ENCODE measurements around the gene NOTO.
"Not testable (repeated sequence)": the region's sequence is repeated elsewhere in the genome, so short reads cannot be mapped to it uniquely, and the experiment has no call there.

The NOTO gene, protein sequence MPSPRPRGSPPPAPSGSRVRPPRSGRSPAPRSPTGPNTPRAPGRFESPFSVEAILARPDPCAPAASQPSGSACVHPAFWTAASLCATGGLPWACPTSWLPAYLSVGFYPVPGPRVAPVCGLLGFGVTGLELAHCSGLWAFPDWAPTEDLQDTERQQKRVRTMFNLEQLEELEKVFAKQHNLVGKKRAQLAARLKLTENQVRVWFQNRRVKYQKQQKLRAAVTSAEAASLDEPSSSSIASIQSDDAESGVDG

DNA sequence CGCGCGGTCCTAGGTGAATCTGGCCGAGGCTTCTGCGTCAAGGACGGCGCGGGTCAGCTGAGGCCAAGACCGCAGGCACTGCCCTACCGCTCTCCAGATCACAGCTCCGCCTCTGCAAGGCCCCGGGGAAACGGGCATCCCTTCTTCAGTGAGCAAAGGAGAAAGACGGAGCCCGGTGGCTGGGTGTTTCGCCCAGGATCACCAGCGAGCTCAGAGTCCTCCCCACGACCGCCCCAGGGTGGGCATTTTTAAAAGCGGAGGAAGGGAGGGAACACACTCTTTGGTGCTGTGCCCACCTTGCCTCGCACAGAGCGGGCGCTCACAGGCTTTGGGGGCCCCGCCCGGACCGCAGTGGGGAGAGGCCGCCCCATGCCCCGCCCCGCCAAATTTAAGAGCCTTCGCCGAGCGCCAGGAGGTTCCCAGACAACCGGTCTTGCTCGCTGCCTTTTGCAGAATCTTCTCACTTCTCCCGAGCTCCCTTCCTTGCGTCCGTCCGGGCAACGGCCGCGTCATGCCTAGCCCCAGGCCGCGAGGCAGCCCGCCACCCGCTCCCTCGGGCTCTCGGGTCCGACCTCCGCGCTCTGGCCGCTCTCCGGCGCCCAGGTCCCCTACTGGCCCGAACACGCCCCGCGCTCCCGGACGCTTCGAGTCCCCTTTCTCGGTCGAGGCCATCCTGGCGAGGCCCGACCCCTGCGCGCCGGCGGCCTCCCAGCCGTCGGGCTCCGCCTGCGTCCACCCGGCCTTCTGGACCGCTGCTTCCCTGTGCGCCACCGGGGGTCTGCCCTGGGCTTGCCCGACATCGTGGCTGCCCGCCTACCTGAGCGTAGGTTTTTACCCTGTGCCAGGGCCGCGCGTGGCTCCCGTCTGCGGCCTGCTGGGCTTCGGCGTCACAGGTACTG, at the start of gene NOTO:
TSS of gene NOTO (plus strand) at position 419 of the 899 bp plus-strand sequence. CDS start at position 512, 93 bp downstream.
- DNase-seq = no peak

DNA sequence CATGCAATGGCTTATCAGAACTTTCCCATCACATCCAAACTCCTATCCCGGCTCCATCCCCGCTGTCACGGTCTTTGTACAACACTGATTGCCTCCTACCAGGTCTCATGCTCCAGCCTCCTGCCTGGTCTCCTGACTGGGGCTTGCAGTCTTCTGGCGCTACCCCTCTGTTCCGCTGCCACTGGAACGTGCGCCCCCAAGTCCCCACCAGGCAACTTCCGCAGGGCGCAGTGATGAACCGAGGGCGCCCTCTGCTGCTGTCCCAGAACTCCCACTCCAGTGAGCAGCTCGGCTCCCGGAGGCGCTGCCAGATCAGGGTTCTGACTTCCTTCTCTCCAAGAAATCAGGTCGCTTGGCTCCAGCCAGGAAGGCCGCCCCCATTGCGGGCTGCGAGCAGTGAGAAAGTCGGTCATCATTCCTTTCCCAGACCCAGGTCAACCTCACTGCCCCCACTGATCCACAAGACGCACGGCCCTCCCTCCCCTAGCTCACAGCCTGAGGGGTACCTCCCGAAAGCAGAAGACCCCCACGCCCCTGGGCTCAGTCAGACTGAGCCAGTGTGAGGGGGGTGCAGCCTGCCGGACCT, 45.7 kb upstream of the NOTO start:
- no peak for DNase-seq

DNA sequence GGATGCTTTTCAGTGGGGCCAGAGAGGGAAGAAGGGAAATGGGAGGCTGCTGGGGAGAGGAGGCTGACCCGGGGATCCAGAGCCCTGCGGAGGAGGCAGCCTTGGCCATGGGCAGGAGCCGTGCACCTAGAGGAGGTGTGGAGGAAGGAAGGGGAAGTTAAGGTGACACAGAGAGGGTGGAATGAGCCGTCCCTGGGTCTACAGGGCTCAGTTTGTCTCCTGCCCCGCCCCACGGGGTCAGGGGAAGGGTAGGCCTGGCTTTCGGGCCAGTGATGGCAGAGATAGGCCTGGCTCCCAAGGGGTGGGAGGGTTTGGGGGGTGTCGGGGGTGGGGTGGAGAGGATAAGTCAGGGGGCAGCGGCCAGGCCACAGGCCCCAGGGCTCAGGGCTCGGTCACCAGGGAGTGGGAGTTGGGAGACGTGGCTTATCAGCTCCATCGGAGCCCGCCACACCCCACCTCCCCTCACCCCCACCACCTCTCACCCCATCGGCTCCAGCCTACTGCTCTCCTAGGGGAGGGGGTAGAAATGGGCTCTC, 39.5 kb upstream of the NOTO start:
- no peak for DNase-seq

DNA sequence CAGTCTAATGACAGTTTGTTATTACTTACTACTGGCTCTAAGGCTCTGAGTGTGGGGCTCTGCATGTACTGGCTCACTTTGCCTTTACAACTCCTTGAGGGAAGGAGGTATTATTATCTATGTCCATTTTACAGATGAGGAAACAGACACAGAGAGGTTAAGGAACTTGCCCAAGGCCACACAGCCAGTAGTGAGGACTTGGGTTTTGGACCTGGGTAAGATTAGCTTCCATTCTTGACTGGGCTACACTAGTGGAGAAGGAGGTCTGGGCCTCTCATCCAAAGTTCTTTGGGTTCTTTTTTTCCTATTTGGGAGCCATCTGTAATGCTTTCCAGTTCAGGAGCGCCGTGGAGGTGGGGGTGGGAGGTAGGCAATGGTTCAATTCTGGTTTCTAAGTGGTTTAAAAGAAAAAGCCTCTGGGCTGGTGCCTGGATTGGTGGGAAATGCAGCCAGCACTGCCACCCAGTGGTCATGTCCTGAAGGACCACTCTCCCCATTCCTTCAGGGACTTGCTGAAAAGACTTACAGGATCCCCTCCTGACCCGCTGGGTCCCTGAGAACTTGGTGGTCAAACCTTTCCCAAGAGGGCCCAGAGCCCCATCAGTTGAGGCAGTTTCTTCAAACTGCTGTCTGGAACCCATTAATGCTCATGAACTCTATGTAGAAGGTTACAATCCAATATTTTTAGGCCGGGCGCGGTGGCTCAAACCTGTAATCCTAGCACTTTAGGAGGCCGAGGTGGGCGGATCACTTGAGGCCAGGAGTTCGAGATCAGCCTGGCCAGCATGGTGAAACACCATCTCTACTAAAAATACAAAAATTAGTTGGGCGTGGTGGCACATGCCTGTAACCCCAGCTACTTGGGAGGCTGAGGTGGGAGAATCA, 38.6 kb upstream of the NOTO start:
- DNase-seq = peak in 1 of 2 experiments; percentile 12

DNA sequence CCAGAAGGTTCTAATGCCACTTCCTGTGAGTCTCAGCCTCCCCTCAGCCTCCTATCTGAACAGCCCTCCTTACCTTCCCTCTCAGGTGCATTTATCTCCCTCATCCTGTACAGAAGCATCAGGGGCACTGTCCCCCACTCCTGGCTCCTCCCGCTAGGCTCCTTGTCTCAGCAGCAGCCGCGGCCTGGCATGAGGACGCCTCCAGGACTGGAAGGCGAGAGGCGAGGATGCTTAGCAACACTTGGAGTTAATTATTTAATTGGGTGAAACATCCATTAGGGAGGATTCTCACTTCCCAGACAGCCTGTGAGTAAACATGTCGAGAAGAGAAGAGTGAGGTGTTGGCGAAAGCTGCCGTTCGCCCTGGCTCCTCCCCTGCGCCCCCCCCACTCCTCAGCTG, 36.4 kb upstream of the NOTO start:
- not testable (repeated sequence) for DNase-seq

DNA sequence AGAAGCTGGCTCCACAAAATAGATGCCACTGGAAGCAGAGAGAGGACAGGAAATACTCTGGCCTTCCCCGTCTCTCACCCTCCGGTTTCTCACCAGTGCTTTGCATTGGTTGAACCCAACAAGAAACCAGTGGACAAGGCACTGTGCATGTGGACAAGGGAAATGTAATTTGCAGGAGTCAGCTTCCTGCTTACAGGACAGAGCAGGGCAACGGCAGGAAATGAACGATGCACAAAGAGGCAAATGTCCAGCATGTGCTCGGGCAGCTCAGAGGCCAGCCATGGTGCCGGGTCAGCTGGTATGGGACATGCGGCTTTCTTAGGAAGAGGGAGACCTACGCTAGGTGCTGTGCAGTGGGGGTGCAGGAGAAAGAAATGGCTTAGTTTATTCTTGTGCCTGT, 35.6 kb upstream of the NOTO start:
- DNase-seq = not testable (repeated sequence)

DNA sequence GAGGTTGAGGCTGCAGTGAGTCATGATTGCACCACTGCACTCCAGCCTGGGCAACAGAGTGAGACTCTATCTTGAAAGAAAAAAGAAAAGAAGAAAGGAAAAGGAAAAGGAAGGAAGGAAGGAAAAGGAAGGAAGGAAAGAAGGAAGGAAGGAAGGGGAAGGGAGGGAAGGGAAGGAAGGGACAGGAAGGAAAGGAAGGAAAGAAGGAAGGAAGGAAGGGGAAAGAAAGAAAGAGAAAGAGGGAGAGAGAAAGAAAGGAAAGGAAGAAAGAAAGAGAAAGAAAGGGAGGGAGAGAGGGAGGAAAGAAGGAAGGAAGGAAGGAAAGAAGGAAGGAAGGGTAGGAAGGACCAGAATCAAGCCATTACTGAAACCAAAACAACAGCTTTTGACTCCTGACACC, 34.0 kb upstream of the NOTO start:
- not testable (repeated sequence) for DNase-seq

DNA sequence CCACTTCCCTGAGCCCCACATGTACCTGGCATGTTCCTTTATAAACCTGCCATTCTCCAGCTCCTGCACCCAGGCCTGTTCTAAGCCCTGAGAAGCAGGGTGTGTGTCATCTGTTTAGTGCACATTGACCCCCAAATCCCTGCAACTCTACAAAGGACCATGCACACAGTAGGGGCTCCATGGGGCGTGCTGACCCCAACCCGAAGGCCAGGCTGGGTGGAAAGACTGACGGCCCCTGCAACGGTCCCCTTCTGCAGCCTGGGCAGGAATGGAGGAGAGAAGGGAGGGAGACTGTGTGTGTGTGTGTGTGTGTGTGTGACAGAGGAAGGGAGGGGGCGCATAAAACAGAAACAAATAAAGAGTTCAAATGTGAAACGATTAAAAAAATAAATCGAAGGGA, 32.0 kb upstream of the NOTO start:
- not testable (repeated sequence) for DNase-seq

DNA sequence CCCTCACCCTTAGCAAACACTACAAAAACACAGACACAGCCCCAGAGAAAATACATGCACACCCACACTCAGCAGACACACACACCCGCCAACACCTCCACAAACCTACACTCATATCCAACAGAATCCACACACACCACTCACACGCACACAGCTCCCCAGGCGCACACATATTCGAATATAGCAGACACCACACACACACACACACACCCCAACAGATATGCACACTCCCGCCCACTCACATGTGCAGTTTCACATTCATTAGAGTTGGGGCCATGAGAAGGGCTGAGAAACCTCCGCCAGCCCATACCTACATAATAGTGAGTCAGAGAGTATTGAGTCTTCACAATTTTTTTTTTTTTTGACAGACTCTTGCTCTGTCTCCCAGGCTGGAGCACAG, 29.4 kb upstream of the NOTO start:
- no peak for DNase-seq

DNA sequence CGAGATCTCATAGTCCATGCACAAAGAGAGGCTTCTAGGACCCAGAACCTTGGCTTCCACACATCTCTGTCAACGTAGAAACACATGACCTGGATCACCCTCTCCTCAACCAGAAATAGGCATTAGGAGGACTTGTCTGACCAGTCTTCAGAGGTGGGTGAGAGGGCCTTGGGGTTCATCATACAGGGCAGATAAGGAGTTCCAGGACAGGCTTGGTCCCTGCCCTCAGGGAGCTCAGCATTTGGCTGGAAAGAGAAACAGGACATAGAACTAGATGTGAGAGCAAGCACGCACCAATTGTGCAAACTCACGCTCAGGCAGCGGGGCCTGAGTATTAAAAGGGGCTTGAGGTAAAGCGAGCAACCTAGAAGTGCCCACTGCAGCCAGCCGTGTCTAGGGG, 28.6 kb upstream of the NOTO start:
- no peak for DNase-seq

DNA sequence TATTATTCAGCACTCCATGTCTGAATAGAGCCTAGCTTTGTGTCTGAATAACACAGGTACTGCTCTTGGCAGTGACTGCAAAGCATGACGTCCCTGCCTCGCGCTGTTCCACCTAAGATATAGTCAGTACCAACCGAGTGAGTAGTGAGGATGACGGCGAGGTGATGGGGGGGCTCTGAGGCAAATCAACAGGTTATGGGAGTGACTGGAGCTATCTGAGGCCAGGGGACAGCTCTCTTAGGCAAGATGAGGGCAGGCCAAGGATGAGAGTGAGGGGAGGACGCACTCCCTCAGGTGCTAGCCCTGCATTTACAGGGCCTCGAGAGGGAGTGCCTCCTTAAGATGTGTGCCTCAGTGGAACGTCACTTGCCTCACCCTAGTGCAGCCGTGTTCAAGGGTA, 28.1 kb upstream of the NOTO start:
- DNase-seq = no peak

DNA sequence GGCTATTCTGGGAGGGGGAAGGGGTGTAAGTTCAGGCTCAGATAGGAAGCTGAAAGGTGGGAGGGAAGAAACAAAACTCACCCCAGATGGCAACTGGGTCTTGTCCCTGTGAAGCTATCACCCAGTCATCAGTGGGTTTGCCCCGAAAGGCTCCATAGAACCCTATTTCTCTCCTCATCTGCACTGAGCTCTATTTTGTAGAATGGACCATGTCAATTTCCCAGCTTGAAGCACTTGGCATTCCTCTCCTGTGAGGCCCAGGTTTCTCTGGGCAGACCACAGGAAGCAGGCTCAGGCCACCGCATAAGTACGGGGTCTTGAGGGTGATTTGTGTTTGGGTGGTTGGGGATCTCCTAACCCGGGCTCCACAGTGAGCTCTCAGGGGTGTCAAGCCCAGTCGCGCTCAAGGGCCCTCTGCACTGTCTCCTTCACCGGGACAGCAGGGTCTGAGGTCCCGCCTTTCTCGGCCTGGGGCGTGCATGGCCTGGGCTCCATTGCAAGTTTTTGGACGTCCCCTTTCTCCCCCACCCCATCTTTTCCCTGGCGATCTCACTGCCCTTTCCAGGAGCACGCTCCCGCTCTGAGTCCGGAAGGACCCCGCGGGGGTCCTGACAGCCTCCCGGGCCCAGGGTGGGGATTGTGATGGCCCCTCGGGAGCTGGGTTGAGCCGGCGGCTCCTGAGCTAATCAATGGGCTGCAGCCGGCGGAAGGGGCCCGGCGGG, 27.3 kb upstream of the NOTO start:
- DNase-seq = no peak

DNA sequence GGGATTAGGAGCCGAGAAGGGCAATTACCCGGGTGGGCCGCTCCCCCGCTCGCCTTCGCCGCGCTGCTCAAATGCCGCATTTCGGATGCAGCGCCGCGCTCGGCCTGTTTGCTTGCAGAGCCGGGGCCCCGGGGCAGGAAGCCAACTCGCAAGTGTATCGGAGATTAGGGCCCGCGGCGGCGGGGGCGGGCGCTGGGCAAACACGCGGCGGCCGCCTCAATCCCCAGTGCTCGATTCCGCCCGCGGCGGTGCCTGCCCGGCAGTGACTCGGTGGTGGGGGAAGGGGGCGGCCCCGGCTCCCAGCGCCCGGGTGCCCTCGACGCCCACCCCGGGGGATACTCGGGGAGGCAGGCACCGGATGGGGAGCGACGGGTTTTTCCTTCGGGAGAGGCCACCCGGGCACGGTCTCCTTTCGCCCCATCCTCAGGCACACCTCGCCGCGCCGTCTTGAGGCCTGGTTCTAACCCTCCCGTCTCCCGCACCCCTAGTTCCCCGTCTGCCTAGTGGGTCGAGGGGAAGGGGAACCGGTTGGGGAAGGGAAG, 26.6 kb upstream of the NOTO start:
- no peak for DNase-seq

DNA sequence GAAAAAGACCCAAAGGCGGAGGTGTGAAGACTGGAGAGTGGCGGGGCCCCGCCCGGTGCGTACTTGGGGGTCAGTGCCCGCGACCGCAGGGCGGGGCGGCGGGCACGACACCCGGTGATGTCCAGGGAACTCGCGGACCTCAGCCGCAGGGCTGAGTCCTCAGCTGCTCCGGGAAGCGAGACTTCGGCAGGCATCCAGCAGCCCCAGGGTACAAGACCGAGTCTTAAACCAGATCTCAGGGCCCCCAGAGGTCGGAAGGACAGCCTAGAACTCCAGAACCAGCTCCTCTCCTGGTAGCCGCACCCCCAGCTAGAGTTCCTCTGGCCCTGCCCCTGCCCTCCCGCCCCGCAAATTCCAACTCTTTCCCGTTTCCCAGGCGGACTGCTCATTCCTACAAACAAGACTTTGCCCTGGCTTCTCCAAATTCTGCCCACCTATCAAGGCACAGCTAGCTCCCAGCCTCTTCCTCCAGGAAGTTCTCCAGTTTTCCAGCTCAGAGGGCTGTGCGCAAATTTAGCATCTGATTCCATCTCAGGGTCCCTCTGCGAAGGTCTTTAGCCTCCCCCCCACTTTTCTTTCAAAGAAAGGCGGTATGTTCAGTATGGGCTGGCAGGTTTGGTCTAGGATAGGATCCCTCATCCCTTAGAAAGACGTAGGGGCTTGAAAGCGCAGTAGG, 26.0 kb upstream of the NOTO start:
- no peak for DNase-seq

DNA sequence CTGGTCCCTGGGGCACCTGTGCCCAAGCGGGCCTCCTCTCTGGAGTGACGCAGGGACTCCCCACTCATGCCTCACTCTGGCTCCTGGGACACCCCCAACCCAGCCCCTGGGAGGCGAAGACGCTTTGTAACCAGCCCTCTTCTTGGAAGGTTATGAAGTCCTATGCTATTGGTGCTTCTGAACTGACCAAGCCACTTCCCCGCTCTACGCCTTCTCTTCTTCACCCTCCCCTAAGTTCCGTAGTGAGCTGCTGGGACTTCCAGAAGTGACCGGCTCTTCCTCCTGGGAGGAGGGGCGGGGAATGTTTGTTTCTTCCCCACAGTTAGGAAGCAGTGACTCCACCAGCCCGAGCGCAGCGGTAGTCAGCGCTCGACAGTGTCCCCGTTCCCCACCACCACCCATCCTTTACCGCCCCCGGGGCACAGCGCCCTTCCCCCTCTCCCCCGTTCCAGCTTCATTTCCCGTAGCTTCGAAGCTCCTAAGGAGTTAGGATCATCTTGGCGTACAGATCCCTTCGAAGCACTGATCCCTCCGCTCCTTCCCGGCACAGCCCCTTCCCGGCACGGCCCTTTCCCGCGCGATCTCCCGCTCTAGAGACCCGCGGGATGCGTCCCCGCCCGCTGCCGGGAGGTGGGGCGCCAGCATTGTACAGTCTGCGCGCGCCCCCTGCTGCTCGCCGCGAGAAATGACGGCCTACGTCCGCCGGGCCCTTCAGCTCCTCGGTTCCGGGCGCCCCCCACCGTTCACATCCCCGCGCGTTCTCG, 25.3 kb upstream of the NOTO start:
- DNase-seq = peak in 1 of 2 experiments; percentile 33

DNA sequence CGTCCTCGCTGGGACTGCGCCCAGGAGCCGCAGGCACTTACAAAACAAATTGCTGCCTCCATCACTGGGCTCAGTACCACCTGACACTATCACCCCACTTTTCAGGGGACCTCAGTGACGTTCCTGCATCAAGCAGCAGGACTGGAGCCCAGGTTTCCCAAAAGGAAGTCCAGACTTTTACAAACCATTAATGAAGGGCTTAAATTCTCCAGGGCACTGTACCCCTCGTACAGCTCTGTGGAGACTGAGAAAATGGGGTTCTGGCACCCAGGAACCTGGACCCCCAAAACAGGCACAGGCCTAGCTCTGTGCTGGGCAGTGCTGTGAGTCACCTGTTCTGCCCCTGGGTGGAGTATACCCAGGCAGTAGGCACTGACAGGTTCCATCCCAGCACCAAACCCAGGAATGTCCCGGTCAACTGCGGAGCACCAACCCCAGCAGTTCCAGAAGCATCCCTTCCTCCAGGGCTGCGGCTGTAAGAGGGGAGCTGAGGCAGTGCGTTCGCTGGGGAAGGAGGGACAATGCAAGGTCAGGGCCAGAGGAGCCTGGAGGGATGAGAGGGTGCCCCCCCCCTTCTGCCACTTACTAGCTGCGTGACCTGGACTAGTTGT, 24.6 kb upstream of the NOTO start:
- no peak for DNase-seq

DNA sequence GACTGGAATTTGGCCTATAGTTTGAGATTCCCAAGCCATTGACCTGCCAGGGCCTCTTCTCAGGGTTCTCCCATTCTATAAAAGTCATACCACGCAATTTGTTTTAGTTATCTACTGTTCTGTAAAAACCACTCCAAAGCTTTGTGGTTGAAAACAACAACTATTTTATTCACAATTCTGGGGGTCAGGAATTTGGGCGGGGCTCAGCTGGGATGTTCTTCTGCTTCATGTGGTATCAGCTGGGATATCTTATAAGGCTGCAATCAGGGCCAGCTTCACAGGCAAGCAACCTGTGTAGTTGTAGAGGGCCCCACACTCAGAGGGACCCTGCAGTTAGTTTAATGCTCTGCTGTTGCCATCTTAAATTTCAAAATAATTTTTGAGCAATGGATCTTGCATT, 16.4 kb upstream of the NOTO start:
- no peak for DNase-seq

DNA sequence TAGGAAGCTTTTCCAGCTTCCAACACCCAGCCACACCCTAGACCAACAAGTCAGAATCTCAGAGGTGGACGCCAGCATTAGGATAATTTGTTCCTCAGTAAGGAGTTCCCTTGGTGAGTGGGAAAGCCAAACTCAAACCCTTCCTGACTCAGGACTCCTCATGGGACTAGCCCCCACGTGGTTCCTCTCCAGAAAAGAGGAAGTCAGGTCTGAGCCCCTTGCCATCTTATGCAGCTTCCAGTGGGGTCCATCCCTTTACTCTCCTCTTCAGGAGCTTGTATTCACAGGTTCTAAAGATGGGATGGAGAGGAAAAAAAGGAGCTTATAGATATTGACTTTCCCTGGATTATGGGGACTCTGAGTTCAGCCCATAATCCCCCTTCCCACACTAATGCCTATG, 14.8 kb upstream of the NOTO start:
- no peak for DNase-seq

DNA sequence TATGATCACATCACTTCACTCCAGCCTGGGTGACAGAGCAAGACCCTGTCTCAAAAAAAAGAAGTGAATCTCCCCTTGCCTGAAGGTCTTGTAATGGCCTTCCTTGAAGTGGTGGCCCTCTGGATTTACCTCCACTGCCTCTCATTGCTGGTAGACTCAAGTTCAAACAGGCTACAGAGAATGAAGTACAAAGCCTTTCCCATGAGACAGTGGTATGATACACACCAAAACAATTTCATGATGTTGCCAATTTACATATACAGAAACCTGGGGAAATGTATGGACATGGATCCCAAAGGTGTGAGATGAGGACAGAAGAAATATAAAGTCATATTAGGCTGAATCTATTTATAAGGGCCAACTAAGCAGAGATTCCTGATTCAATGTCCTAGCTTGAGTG, 4.8 kb upstream of the NOTO start:
- no peak for DNase-seq

DNA sequence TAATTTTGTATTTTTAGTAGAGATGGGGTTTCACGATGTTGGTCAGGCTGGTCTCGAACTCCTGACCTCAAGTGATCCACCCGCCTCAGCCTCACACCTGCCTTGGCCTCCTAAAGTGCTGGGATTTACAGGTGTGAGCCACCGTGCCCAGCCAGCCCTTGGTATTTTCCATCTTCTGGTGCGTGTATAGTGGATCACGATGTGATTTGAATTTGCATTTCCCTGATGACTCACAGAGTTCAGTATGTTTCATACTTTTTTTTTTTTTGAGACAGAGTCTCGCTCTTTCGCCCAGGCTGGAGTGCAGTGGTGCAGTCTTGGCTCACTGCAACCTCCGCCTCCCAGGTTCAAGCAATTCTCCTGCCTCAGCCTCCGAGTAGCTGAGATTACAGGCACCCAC, 2.1 kb upstream of the NOTO start:
- not testable (repeated sequence) for DNase-seq
